GM23338 (cell line): ENCODE results near the gene TTC39B. TPM values are rescaled to one million over a fixed set of nuclear protein-coding genes. Genes with fewer than 3 reads are reported as not detected.

Source experiments
- ATAC-seq: fragments of 200-7000 bp; cut with Tn5 transposase; 3 replicates; pipeline ENCODE4 v1.9.1; 2020
- DNase-seq: peaks from one replicate; pipeline ENCODE4 v3.0.0-alpha.2; 2015; ENCODE audit warnings: low spot score
- H2AFZ ChIP-seq: fragments of 200-600 bp; sonication (generic); 2 replicates; pipeline ENCODE4 v1.8.0; 2016; ENCODE audit warnings: antibody characterized with exemption, mild to moderate bottlenecking, moderate library complexity
- H3F3A ChIP-seq: fragments of 200-600 bp; sonication (generic); replicated peaks from 2 replicates; pipeline ENCODE4 v1.8.0; 2017; ENCODE audit warnings: antibody characterized with exemption, mixed run types, low read depth
- H3K27ac ChIP-seq: fragments of 200-600 bp; sonication (generic); 2 replicates; pipeline ENCODE4 v1.6.1; 2016; ENCODE audit warnings: low read depth
- H3K27me3 ChIP-seq: fragments of 200-600 bp; sonication (generic); 2 replicates; pipeline ENCODE4 v1.8.0; 2016; ENCODE audit warnings: mild to moderate bottlenecking, mixed run types, moderate library complexity; ENCODE audit not compliant: insufficient read depth
- H3K36me3 ChIP-seq: fragments of 200-600 bp; sonication (generic); 2 replicates; pipeline ENCODE4 v1.8.0; 2016; ENCODE audit warnings: mild to moderate bottlenecking; ENCODE audit not compliant: insufficient read depth
- H3K4me1 ChIP-seq: fragments of 200-600 bp; sonication (generic); 2 replicates; pipeline ENCODE4 v1.8.0; 2016; ENCODE audit warnings: mild to moderate bottlenecking, moderate library complexity; ENCODE audit not compliant: insufficient read depth
- H3K4me2 ChIP-seq: fragments of 200-600 bp; sonication (generic); 2 replicates; pipeline ENCODE4 v1.7.1; 2017; ENCODE audit warnings: mixed run types
- H3K4me3 ChIP-seq: fragments of 200-600 bp; sonication (generic); 2 replicates; pipeline ENCODE4 v1.6.1; 2016; ENCODE audit warnings: mixed run types
- H3K79me2 ChIP-seq: fragments of 200-600 bp; sonication (generic); replicated peaks from 2 replicates; pipeline ENCODE4 v1.8.0; 2017; ENCODE audit warnings: mild to moderate bottlenecking; ENCODE audit not compliant: insufficient read depth
- H3K9me2 ChIP-seq: fragments of 200-600 bp; sonication (generic); 2 replicates; pipeline ENCODE4 v1.8.0; 2017; ENCODE audit not compliant: insufficient read depth
- H4K20me1 ChIP-seq: fragments of 200-600 bp; sonication (generic); replicated peaks from 2 replicates; pipeline ENCODE4 v1.8.0; 2017; ENCODE audit warnings: mild to moderate bottlenecking; ENCODE audit not compliant: insufficient read depth
- H3K27ac Mint-ChIP-seq: 2 replicates; pipeline ENCODE4 v1.8.0; 2020; ENCODE audit warnings: inconsistent platforms, mild to moderate bottlenecking, moderate library complexity, mixed read lengths
- H3K27me3 Mint-ChIP-seq: 3 replicates; pipeline ENCODE4 v1.8.0; 2022; ENCODE audit warnings: low read depth, mild to moderate bottlenecking, moderate library complexity, mixed read lengths, inconsistent platforms; ENCODE audit not compliant: insufficient read depth, poor library complexity
- H3K36me3 Mint-ChIP-seq: 3 replicates; pipeline ENCODE4 v1.8.0; 2021; ENCODE audit warnings: low read depth, mild to moderate bottlenecking, inconsistent platforms, moderate library complexity, mixed read lengths
- H3K4me1 Mint-ChIP-seq: 3 replicates; pipeline ENCODE4 v1.8.0; 2020; ENCODE audit warnings: mild to moderate bottlenecking, inconsistent platforms, mixed read lengths
- H3K4me3 Mint-ChIP-seq: 3 replicates; pipeline ENCODE4 v1.8.0; 2021; ENCODE audit warnings: moderate library complexity, mild to moderate bottlenecking, inconsistent platforms, mixed read lengths
- H3K9me3 Mint-ChIP-seq: 3 replicates; pipeline ENCODE4 v1.8.0; 2020; ENCODE audit warnings: moderate library complexity, mild to moderate bottlenecking, inconsistent platforms, mixed read lengths
- CREB1 ChIP-seq: fragments of 250-450 bp; sonication (Bioruptor Pico); IDR thresholded peaks from 2 replicates; pipeline ENCODE4 v1.5.0; 2020; ENCODE audit warnings: low read depth, mild to moderate bottlenecking, moderate library complexity
- CTCF ChIP-seq, 2 experiments: fragments of 200-600 bp in 1 of 2; sonication (generic) in 1 of 2; conservative IDR thresholded peaks; 2 replicates each; pipeline versions ENCODE4 v1.5.1 to v1.6.1; 2016 to 2017; ENCODE audit warnings: antibody characterized with exemption in 2 of 2, low read depth in 2 of 2, mild to moderate bottlenecking in 2 of 2, moderate library complexity in 1 of 2
- EZH2 ChIP-seq: fragments of 200-600 bp; sonication (generic); IDR thresholded peaks from one replicate; pipeline ENCODE4 v1.8.0; 2017; ENCODE audit warnings: antibody characterized with exemption, mild to moderate bottlenecking, low read depth; ENCODE audit not compliant: unreplicated experiment
- EZH2phosphoT487 ChIP-seq: fragments of 200-600 bp; sonication (generic); IDR thresholded peaks from one replicate; pipeline ENCODE4 v1.8.1; 2018; ENCODE audit warnings: antibody characterized with exemption; ENCODE audit not compliant: unreplicated experiment
- JUNB ChIP-seq: IDR thresholded peaks from one replicate; pipeline ENCODE4 v1.6.1; 2016; ENCODE audit warnings: antibody characterized with exemption; ENCODE audit not compliant: unreplicated experiment
- NANOG ChIP-seq: IDR thresholded peaks from 2 replicates; pipeline ENCODE4 v1.6.1; 2016; ENCODE audit warnings: antibody characterized with exemption, borderline replicate concordance
- POLR2AphosphoS5 ChIP-seq: IDR thresholded peaks from 2 replicates; pipeline ENCODE4 v1.6.1; 2016; ENCODE audit warnings: antibody characterized with exemption, low read depth
- STAT1 ChIP-seq: IDR thresholded peaks from one replicate; pipeline ENCODE4 v1.6.1; 2016; ENCODE audit warnings: antibody characterized with exemption; ENCODE audit not compliant: unreplicated experiment
- ZNF114 ChIP-seq: fragments of 250-450 bp; sonication (Bioruptor Pico); IDR thresholded peaks from 2 replicates; pipeline ENCODE4 v1.5.0; 2020; ENCODE audit warnings: mild to moderate bottlenecking, moderate library complexity
- ZNF331 ChIP-seq: fragments of 250-450 bp; sonication (Bioruptor Pico); IDR thresholded peaks from 2 replicates; pipeline ENCODE4 v1.5.0; 2020; ENCODE audit warnings: low read depth, mild to moderate bottlenecking, moderate library complexity
- polyA plus RNA-seq: library from polyadenylated mRNA; unstranded; fragments of >200 nt; fragmentation: Nextera tagmentation; extraction: Ambion mirVana; gene quantifications from 2 replicates; pipeline ENCODE4 v1.2.1, GENCODE V29; 2016
- total RNA-seq: library from RNA; depleted of rRNA; stranded (reverse); fragments of >200 nt; shearing (Covaris generic); gene quantifications from 2 replicates; pipeline ENCODE4 v1.2.3, GENCODE V29; 2014
- TF ChIP-seq, protein P1 (sequence below): IDR thresholded peaks from one replicate; pipeline ENCODE4 v1.6.1; 2018; ENCODE audit warnings: antibody characterized with exemption; ENCODE audit not compliant: unreplicated experiment
- TF ChIP-seq, protein P2 (sequence below): IDR thresholded peaks from 2 replicates; pipeline ENCODE4 v1.6.1; 2016; ENCODE audit warnings: antibody characterized with exemption
- TF ChIP-seq, protein P3 (sequence below): fragments of 250-450 bp; sonication (Bioruptor Pico); IDR thresholded peaks from 2 replicates; pipeline ENCODE4 v1.5.0; 2020; ENCODE audit warnings: mild to moderate bottlenecking, moderate library complexity

The TTC39B gene
- total and polyA plus RNA-seq, 2 experiments from 2014 or later = 2.8 to 11.1 TPM

- no peak overlapping the region for H3K4me2 ChIP-seq
- TF ChIP-seq, protein P1, sequence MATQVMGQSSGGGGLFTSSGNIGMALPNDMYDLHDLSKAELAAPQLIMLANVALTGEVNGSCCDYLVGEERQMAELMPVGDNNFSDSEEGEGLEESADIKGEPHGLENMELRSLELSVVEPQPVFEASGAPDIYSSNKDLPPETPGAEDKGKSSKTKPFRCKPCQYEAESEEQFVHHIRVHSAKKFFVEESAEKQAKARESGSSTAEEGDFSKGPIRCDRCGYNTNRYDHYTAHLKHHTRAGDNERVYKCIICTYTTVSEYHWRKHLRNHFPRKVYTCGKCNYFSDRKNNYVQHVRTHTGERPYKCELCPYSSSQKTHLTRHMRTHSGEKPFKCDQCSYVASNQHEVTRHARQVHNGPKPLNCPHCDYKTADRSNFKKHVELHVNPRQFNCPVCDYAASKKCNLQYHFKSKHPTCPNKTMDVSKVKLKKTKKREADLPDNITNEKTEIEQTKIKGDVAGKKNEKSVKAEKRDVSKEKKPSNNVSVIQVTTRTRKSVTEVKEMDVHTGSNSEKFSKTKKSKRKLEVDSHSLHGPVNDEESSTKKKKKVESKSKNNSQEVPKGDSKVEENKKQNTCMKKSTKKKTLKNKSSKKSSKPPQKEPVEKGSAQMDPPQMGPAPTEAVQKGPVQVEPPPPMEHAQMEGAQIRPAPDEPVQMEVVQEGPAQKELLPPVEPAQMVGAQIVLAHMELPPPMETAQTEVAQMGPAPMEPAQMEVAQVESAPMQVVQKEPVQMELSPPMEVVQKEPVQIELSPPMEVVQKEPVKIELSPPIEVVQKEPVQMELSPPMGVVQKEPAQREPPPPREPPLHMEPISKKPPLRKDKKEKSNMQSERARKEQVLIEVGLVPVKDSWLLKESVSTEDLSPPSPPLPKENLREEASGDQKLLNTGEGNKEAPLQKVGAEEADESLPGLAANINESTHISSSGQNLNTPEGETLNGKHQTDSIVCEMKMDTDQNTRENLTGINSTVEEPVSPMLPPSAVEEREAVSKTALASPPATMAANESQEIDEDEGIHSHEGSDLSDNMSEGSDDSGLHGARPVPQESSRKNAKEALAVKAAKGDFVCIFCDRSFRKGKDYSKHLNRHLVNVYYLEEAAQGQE = no peak
- TF ChIP-seq, protein P2, sequence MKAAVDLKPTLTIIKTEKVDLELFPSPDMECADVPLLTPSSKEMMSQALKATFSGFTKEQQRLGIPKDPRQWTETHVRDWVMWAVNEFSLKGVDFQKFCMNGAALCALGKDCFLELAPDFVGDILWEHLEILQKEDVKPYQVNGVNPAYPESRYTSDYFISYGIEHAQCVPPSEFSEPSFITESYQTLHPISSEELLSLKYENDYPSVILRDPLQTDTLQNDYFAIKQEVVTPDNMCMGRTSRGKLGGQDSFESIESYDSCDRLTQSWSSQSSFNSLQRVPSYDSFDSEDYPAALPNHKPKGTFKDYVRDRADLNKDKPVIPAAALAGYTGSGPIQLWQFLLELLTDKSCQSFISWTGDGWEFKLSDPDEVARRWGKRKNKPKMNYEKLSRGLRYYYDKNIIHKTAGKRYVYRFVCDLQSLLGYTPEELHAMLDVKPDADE = no peak
- no peak for TF ChIP-seq EZH2phosphoT487
- no peak for TF ChIP-seq EZH2
- no peak for TF ChIP-seq STAT1
- TF ChIP-seq ZNF114 (CRISPR knock-in tag) = no peak
- no peak for TF ChIP-seq CREB1 (CRISPR knock-in tag)
- TF ChIP-seq CTCF (conservative IDR thresholded peaks at IDR 0.05; ENCODE audit: low read depth in 2 of 2) = no peak
- no peak for TF ChIP-seq NANOG
- no peak for TF ChIP-seq JUNB
- TF ChIP-seq ZNF331 (CRISPR knock-in tag) = no peak
- TF ChIP-seq, protein P3, sequence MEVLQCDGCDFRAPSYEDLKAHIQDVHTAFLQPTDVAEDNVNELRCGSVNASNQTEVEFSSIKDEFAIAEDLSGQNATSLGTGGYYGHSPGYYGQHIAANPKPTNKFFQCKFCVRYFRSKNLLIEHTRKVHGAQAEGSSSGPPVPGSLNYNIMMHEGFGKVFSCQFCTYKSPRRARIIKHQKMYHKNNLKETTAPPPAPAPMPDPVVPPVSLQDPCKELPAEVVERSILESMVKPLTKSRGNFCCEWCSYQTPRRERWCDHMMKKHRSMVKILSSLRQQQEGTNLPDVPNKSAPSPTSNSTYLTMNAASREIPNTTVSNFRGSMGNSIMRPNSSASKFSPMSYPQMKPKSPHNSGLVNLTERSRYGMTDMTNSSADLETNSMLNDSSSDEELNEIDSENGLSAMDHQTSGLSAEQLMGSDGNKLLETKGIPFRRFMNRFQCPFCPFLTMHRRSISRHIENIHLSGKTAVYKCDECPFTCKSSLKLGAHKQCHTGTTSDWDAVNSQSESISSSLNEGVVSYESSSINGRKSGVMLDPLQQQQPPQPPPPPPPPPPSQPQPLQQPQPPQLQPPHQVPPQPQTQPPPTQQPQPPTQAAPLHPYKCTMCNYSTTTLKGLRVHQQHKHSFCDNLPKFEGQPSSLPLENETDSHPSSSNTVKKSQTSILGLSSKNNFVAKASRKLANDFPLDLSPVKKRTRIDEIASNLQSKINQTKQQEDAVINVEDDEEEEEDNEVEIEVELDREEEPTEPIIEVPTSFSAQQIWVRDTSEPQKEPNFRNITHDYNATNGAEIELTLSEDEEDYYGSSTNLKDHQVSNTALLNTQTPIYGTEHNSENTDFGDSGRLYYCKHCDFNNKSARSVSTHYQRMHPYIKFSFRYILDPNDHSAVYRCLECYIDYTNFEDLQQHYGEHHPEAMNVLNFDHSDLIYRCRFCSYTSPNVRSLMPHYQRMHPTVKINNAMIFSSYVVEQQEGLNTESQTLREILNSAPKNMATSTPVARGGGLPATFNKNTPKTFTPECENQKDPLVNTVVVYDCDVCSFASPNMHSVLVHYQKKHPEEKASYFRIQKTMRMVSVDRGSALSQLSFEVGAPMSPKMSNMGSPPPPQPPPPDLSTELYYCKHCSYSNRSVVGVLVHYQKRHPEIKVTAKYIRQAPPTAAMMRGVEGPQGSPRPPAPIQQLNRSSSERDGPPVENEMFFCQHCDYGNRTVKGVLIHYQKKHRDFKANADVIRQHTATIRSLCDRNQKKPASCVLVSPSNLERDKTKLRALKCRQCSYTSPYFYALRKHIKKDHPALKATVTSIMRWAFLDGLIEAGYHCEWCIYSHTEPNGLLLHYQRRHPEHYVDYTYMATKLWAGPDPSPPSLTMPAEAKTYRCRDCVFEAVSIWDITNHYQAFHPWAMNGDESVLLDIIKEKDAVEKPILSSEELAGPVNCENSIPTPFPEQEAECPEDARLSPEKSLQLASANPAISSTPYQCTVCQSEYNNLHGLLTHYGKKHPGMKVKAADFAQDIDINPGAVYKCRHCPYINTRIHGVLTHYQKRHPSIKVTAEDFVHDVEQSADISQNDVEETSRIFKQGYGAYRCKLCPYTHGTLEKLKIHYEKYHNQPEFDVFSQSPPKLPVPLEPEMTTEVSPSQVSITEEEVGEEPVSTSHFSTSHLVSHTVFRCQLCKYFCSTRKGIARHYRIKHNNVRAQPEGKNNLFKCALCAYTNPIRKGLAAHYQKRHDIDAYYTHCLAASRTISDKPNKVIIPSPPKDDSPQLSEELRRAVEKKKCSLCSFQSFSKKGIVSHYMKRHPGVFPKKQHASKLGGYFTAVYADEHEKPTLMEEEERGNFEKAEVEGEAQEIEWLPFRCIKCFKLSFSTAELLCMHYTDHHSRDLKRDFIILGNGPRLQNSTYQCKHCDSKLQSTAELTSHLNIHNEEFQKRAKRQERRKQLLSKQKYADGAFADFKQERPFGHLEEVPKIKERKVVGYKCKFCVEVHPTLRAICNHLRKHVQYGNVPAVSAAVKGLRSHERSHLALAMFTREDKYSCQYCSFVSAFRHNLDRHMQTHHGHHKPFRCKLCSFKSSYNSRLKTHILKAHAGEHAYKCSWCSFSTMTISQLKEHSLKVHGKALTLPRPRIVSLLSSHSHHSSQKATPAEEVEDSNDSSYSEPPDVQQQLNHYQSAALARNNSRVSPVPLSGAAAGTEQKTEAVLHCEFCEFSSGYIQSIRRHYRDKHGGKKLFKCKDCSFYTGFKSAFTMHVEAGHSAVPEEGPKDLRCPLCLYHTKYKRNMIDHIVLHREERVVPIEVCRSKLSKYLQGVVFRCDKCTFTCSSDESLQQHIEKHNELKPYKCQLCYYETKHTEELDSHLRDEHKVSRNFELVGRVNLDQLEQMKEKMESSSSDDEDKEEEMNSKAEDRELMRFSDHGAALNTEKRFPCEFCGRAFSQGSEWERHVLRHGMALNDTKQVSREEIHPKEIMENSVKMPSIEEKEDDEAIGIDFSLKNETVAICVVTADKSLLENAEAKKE (CRISPR knock-in tag) = no peak
- TF ChIP-seq POLR2AphosphoS5 = no peak
- ATAC-seq (no peak), DNase-seq (no peak)
- no peak overlapping the region for H3K27ac ChIP-seq
- Mint-ChIP-seq H3K27ac (no peak overlapping the region), H3K4me3 (no peak overlapping the region), H3K9me3 (peaks cover 4% of the 10 kb centered on the region), H3K4me1 (peaks cover 5% of the 10 kb centered on the region; the same call in 2 of the 3 replicates), H3K27me3 (peaks cover 4% of the 10 kb centered on the region), H3K36me3 (peaks cover 4% of the 10 kb centered on the region; the same call in 2 of the 3 replicates)
- no peaks in the 10 kb centered on the region; the same call in 1 of the 2 replicates for H4K20me1 ChIP-seq
- H3K79me2 ChIP-seq = no peaks in the 10 kb centered on the region
- peaks cover 3% of the 10 kb centered on the region; the same call in 1 of the 2 replicates for H3K9me2 ChIP-seq
- no peaks in the 10 kb centered on the region for H3K27me3 ChIP-seq
- no peak overlapping the region for H3K4me3 ChIP-seq
- H3K36me3 ChIP-seq = no peaks in the 10 kb centered on the region
- no peak overlapping the region for H2AFZ ChIP-seq
- H3K4me1 ChIP-seq = no peaks in the 10 kb centered on the region
- H3F3A ChIP-seq = no peaks in the 10 kb centered on the region
Measured at GRCh38 chr9:15227491-15227890, 79.5 kb downstream of the TTC39B start.
